Measurements from ENCODE around the gene SDK1. TPM values are rescaled to one million over a fixed set of nuclear protein-coding genes. Genes with fewer than 3 reads are reported as not detected.

The SDK1 gene
- total RNA-seq, 2 experiments from 2014 or later, result 0.19 to 0.36 TPM

- H3K36me3 ChIP-seq (ENCODE audit: insufficient read depth, low read length), result no peaks in the 10 kb centered on the region
- no TSS peak for BruUV-seq (replicated peaks)
- no peak for DNase-seq (ENCODE audit: low spot score)
- no peak for TF ChIP-seq CTCF (conservative IDR thresholded peaks at IDR 0.05; ENCODE audit: low read length)
- TF ChIP-seq EZH2phosphoT487 (IDR thresholded peaks at IDR 0.05; ENCODE audit: borderline replicate concordance, low read depth, low read length), result no peak
- H3K4me1 ChIP-seq (ENCODE audit: insufficient read depth, low read length, poor library complexity, severe bottlenecking), result no peaks in the 10 kb centered on the region
- H4K20me1 ChIP-seq (ENCODE audit: insufficient read depth, low read length), result no peaks in the 10 kb centered on the region
- no peak overlapping the region for H3K27ac ChIP-seq (ENCODE audit: low read depth, low read length, poor library complexity, severe bottlenecking)
- H3K79me2 ChIP-seq (ENCODE audit: insufficient read depth, low read depth, low read length), result no peaks in the 10 kb centered on the region
- intact Hi-C loops (cut with micrococcal nuclease; ENCODE audit: unreplicated experiment), result no loop called here
- H3K9me3 ChIP-seq (ENCODE audit: low read length), result peaks cover 5% of the 10 kb centered on the region; the same call in 1 of the 2 replicates
- H3K4me3 ChIP-seq (ENCODE audit: low read depth, low read length, poor library complexity, severe bottlenecking), result no peak overlapping the region
- no peak overlapping the region for H2AFZ ChIP-seq (ENCODE audit: low read length)
- no peaks in the 10 kb centered on the region for H3K9me2 ChIP-seq (ENCODE audit: insufficient read depth, low read length)
- CTCF ChIA-PET (ENCODE audit: unreplicated experiment), result no interaction called here
- H3K4me2 ChIP-seq (ENCODE audit: low read length), result no peak overlapping the region
- POLR2A ChIA-PET, result interaction anchor here (0.7 to 0.9 kb wide), 2 partner anchors 172 to 375 kb away, joined by 3 read pairs; no protein-coding TSS in a partner anchor
These were observed 145.7 kb downstream of the SDK1 start for GRCh38 chr7:3446786-3447185.

GRCh38 chr7:3451701-3452100 lies 150.6 kb downstream of the SDK1 start:
- POLR2A ChIA-PET, result interaction anchor here (0.6 kb wide), 1 partner anchor 27 kb away, joined by 4 read pairs; no protein-coding TSS in a partner anchor
- intact Hi-C loops (cut with micrococcal nuclease; ENCODE audit: unreplicated experiment), result no loop called here

More at GRCh38 chr7:3451701-3452100, 150.6 kb downstream of the SDK1 start:
- Histone ChIP-seq H3K4me2 (ENCODE audit: low read length) (no peak overlapping the region), H3K79me2 (ENCODE audit: insufficient read depth, low read depth, low read length) (no peaks in the 10 kb centered on the region), H3K4me3 (ENCODE audit: low read depth, low read length, poor library complexity, severe bottlenecking) (no peak overlapping the region), H4K20me1 (ENCODE audit: insufficient read depth, low read length) (no peaks in the 10 kb centered on the region), H3K36me3 (ENCODE audit: insufficient read depth, low read length) (no peaks in the 10 kb centered on the region), H3K4me1 (ENCODE audit: insufficient read depth, low read length, poor library complexity, severe bottlenecking) (no peaks in the 10 kb centered on the region), H2AFZ (ENCODE audit: low read length) (no peak overlapping the region), H3K27ac (ENCODE audit: low read depth, low read length, poor library complexity, severe bottlenecking) (no peak overlapping the region), H3K9me3 (ENCODE audit: low read length) (no peaks in the 10 kb centered on the region), H3K9me2 (ENCODE audit: insufficient read depth, low read length) (no peaks in the 10 kb centered on the region)
- TF ChIP-seq CTCF (conservative IDR thresholded peaks at IDR 0.05; ENCODE audit: low read length), result no peak
- TF ChIP-seq EZH2phosphoT487 (IDR thresholded peaks at IDR 0.05; ENCODE audit: borderline replicate concordance, low read depth, low read length), result no peak
- no peak for DNase-seq (ENCODE audit: low spot score)
- CTCF ChIA-PET (ENCODE audit: unreplicated experiment), result no interaction called here
- no TSS peak for BruUV-seq (replicated peaks)

All from OCI-LY7 (cell line).